ENCODE results near the gene JAKMIP2.
"Not testable (repeated sequence)": the region's sequence is repeated elsewhere in the genome, so short reads cannot be mapped to it uniquely, and the experiment has no call there.

The JAKMIP2 gene

DNA sequence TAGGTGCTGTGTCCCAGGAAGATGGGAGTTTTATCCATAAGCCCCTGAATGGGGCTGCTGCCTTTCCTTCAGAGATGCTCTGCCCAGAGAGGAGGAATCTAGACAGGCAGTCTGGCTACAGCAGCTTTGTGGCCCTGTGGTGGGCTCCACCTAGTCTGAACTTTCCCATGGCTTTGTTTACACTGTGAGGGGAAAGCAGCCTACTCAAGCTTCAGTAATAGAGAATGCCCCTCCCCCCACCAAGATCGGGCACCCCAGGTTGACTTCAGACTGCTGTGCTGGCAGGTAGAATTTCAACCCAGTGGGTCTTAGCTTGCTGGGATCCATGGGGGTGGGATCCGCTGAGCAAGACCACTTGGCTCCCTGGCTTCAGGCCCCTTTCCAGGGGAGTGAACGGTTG is 171.7 kb downstream of the JAKMIP2 start:
- DNase-seq (ENCODE audit: low read depth in 2 of 2), result no peak

DNA sequence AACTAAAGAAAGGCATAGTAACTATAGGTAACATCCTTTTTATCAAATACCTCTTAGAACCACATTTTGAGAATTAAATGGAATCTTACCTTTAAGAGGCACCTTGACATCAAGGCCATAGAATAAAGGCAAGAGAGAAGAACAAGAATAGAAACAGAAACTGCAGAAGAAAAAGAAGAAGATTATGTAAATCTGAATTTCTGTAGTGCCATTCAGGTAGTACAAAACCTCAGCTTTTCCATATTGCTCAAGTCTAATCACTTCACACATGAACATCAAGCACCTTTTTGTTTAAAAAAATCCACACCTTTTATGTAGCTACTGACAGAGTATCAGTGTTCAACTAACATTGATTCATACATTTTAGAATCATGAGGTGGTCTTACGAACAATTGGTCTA is 180.9 kb downstream of the JAKMIP2 start:
- DNase-seq (ENCODE audit: low read depth in 2 of 2), result no peak

DNA sequence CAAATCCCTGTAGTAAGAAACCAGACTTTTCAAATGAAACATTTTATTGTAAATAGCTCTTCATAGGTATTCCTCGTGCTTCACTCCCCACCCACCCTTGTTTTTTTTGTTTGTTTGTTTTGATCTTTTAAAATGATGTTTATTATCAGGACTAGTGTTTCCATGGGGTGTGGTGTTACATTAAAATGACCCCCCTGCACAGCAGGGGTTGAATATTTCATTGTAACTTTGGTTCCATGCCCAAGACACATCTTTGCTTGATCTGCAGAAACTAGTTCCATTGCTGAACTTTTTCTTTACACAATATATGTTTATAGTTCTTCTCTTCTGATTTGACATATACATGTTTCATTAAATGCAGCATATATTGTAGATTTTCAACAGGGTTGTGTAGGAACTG is 191.4 kb downstream of the JAKMIP2 start:
- DNase-seq (ENCODE audit: low read depth in 2 of 2), result no peak

DNA sequence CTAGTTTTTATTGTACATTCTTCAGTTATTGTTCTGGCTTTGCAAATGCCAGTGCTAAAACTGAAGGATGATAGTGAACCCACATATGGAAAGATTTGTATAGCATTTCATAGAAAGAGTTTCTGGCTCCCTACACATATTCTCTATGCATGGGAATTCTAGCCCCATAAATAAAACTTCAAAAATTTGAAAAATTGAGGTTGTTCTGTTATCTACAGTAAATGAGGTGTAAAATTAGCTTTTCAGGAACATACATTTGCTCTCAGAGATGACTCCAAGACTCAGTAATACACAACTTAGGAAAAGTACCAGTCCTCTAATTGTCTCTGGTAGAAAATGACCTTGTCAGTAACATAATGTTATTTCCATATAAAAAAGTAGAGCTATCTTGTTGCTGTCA is 192.4 kb downstream of the JAKMIP2 start:
- DNase-seq (ENCODE audit: low read depth in 2 of 2), result no peak

DNA sequence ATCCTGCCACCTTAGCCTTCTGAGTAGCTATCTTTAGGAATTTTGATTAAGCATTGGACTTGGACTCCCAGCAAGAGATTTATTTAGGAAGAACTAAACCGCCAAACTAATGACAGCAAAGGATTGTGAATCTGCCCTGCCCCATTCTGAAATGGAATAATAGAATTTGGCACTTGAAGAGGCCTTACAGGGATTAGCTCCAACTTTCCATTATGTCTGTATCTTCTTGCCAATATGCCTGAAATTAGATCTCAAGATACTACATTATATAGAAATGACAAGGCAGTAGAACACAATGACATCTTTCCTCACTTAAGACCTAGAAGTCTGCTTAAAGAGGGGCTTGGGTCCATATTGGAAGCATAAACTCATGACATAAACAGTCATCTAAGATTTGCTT is 195.7 kb downstream of the JAKMIP2 start:
- no peak for DNase-seq (ENCODE audit: low read depth in 2 of 2)

DNA sequence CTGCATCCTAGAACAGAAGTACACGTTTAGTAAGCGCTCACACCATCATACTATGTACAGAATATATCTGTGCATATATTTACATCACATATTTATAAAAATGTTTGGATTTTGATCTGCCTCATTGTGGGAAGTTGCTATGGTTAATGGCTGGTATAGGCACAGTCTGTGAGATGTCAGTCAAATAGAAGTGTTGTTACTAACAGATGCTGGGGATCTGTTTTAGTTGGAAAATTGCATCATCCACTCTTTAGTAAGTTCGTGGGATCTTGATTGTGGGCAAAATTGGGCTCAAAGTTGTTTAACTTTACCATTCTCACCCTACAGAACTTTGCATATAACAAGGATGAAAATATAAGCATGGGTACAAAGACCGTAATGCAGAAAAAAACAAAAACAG is 196.3 kb downstream of the JAKMIP2 start:
- no peak for DNase-seq (ENCODE audit: low read depth in 2 of 2)

DNA sequence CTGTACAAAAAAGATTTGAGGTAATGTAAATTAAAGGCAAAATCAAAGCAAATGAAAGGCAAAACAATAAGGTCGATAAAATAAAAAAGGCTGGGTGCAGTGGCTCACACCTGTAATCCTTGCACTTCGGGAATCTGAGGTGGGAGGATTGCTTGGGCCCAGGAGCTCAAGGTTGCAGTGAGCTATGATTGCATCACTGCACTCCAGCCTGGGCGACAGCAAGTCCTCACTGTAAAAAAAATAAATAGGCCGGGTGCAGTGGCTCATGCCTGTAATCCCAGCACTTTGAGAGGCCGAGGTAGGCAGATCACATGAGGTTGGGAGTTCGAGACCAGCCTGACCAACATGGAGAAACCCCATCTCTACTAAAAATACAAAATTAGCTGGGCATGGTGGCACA is 200.3 kb downstream of the JAKMIP2 start:
- not testable (repeated sequence) for DNase-seq (ENCODE audit: low read depth in 2 of 2)

DNA sequence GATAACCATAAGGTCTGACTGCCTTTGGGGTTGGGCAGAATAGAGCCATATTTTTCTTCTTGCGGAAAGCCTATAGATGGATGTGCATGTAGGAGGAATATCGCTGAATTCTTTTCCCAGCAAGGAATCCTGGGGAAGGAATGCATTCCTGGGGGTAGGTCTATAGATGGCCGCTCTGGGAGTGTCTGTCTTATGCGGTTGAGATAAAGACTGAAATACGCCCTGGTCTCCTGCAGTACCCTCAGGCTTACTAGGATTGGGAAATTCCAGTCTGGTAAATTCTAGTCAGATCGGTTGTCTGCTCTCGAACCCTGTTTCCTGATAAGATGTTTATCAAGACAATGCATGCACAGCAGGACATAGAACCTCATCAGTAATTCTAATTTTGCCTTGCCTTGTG is 202.1 kb downstream of the JAKMIP2 start:
- DNase-seq (ENCODE audit: low read depth in 2 of 2), result not testable (repeated sequence)

DNA sequence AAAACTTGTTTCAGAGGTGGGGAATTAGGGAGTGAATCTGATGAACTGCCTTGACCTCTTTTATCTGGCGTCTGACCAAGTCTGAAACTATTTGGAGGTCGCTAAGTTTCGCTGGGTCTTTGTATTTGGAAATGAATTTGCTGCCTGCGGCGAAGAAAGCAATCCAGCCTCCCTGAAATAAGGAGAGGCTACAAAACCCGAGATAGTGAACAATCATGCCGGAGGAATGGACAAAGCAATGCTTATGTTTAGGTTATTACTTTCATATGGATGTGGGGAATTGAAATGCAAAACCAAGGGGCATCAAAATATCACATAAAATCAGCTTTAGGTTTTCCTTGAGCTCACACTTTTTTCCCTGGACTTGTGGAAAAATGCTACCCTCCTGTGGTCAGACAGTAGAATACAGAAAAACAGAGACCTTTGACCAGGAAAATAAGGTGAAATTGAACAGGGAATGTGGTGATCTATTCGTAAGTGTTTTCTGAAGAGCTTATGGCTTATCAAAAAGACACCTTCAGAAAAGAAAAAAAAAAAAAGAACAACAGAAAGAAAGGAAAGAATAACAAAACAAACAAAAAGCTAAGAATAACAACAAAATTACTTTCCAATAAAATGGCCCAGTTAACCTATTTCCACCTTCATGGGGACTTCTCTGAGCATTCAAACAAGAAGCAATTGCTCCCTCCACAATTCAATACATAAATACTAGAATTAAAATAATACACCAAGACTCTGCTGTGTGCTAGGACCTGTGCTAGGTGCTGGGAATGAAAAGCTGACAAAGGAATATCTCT is 204.1 kb downstream of the JAKMIP2 start:
- DNase-seq (ENCODE audit: low read depth in 2 of 2), result no peak

DNA sequence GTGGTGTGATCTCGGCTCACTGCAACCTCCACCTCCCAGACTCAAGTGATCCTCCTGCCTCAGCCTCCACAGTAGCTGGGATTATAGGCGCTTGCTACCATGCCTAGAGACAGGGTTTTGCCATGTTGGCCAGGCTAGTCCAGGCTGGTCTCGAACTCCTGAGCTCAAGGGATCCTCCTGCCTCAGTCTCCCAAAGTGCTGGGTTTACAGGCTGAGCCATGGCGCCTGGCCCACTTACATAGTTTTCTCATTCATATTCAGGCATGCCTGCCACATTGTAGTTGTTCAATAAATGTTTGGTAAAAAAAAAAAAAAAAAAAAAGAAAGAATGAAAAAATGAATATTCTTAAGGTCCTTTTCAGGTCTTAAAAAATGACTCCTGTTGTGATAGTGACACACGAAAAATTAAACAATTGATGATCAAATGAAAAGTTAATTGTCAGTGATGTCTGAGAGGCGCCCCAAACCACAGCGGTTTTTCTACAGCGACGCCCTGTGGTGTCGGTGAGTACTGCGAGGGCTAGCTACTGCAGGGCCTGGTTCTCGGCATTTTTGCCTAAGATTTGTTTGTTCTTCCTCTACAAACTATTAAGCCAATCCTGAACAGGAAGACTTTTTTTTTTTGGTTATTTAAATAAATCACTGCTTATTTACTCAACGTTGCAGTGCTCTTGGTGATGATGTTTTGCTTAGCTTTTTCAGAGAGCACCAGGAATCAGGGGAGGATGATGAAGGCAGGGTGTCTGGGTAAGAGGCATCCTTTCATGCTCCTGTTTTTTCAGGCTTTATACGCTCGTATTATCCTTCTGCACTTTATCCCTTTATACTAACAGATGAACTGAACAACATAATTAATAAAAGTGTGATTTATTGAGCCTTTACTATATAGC is 205.6 kb downstream of the JAKMIP2 start:
- no peak for DNase-seq (ENCODE audit: low read depth in 2 of 2)

DNA sequence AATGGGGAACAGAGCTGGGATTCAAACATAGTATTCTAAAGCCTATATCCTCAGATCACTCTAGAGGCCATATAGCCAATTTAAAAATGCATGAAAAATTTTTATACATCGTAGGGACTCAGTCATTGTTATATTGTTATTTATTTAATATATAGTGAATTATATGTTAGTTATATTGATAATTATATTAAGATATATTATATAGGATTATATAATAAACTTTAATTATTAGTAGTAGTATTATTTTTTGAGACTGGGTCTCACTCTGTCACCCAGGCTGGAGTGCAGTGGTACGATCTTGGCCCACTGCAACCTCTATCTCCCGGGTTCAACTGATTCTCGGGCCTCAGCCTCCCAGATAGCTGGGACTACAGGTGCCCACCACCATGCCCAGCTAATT is 206.9 kb downstream of the JAKMIP2 start:
- DNase-seq (ENCODE audit: low read depth in 2 of 2), result no peak

DNA sequence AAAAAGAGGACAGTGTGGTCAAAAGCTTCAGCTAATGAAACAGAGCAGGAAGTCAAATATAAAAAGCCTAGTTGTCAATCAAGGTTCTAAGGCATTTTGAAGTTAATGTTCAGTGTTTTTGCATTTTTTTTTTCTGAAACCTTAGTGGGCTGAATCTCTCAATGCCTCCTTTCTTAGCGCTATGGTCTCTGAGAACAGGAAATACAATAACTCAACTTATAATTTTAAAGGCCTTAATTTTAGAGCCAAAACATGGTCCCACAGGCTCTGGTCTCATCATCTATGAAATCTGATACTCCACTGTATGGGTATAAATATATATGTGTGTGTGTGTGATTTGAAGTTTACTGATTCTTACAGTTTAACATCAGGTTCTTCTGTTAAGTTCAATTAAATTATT is 209.3 kb downstream of the JAKMIP2 start:
- DNase-seq (ENCODE audit: low read depth in 2 of 2), result no peak

DNA sequence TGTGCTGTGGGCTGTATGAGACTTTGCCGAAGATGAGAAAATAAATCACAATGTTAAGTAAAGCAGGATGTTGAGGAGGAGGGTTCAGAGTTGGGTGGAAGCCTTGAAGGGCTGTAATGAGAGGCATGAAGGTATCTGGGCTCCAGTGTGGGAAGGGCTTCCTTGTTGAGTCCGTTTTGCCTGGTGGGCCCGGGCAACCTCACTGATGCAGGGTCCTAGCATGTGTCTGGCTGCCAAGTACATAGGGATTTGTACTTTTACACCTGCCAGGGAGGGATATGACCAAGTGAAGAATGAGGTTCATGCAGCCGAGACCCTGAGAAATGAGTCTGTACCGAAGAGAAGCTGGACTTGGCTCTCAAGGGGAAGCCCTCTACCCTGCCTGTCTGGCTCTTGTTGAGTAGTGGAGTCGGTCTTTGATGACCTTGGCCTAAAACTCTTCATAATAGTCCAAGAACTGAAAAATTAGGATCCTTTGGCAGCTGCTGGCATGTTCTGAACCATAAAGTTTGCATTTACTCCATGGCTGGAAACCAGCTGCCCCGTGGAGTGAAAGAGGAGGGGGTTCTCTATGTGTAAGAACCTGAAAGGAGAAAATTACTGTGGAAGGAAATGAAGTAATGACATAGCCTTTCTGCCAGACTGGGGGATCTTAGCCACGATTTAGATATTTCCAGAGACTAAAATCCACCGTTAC is 213.7 kb downstream of the JAKMIP2 start:
- no peak for DNase-seq (ENCODE audit: low read depth in 2 of 2)

DNA sequence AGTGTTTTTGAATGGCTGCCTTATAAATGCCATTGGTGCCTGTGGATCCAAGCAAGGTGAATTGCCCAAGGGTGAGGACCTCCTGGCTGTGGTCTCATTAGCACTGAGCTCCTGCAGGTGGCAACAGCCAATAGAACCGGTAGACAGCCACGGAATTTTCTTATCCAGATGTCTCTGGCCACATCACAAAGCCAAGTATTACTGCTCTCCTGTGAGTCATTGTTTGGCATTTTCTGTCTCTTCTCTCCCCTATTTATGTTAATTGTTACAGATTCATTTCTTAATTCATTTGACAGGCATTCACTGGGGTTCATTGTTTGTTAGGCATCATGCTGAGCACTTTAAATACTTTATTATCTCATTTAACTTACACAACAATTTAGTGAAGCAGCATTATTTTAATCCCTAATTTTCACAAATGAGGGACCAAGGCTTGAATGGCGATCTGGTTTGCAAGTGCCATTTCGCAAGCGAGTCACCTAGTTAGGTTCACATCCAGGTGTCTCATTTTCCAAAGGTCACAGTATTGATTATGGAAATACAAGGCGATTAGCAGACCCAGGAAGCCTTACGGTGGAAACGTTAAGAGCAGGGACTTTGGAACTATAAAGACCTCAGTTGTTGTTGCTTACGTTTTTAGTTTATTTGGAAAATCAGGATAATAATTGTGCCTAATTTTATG is 214.5 kb downstream of the JAKMIP2 start:
- DNase-seq (ENCODE audit: low read depth in 2 of 2), result no peak

DNA sequence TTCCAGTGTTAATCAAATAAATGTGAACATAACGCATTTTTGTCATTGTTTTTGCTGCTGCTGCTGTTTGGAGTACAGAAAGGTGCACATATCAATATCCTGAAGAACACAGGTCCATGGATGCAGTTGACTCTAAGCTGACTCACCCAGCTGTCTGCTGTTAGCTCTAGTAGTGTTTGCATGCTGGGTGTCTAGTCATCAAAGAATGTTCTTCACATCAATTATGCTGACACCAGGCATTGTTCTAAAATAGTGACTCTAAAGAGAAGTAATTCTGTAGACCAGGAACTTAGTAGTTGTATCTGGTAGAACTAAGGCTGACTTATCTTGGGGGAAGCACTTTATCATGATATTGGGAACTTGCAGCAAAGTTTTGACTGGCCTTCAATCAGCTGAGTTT is 217.0 kb downstream of the JAKMIP2 start:
- no peak for DNase-seq (ENCODE audit: low read depth in 2 of 2)

DNA sequence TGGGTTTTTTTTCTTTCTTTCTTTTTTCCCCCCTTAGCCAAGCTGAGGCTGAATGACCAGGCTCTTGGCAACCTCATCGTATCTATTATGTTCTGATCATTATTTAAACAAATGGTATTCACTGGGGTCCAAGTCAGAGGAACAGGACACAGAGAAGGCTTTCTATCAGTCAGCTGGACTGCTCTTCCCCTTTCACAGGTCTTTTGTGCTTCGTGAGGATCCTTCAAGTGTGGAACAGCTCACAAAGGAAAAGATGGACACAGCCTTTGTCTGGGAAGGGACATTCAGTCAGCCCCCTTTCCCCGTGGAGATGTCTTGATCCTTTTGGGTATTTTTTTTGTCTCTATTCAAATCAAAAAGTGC is 218.4 kb downstream of the JAKMIP2 start:
- DNase-seq (ENCODE audit: low read depth in 2 of 2), result no peak

DNA sequence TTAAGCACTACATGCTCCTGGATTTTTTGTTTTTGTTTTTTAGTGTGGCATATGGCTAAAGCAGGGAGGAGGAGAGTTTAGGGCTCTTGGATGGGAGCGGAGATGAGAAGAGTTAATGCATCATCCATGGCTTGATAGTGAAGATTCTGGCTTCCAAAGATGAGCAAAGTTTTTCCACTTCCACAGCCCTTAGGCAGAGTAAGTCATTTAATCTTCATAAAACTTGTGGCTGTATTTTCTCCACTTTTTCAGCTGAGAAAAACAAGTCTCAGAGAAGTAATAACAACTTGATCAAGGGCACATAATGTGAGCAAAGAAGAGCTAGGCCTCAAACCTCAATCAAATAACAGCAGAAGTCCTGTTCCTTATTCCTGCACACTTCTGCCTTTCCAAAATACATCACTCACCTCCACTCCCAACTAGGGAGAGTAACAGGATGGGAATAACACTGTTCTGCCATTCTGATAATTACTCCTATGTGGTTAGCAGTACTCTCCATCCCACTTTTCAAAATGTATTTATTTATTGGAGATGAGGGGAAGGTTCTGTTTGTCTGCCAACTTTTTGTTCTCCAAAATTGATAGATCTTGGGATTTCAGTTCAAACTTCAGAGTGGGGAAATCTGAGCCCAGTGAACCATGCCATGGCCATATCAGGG is 218.9 kb downstream of the JAKMIP2 start:
- DNase-seq (ENCODE audit: low read depth in 2 of 2), result no peak

DNA sequence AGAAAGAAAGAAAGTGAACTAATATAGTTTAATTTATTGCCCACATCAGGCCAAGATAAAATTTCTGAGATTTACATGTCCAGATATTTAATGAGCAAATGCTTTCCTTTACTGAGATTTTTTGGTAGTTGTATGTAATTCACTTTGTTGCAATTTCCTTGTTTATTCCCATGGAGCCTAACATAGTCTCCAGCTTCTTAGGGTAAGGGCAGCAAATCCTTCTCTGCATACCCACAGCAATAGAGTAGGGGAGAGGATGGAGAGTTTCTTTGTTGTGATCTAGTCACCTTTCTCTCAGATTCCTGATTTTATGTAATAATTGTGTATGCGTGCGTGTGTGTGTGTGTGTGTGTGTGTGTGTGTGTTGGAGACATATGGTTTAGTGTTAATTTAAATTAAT is 221.1 kb downstream of the JAKMIP2 start:
- no peak for DNase-seq (ENCODE audit: low read depth in 2 of 2)

DNA sequence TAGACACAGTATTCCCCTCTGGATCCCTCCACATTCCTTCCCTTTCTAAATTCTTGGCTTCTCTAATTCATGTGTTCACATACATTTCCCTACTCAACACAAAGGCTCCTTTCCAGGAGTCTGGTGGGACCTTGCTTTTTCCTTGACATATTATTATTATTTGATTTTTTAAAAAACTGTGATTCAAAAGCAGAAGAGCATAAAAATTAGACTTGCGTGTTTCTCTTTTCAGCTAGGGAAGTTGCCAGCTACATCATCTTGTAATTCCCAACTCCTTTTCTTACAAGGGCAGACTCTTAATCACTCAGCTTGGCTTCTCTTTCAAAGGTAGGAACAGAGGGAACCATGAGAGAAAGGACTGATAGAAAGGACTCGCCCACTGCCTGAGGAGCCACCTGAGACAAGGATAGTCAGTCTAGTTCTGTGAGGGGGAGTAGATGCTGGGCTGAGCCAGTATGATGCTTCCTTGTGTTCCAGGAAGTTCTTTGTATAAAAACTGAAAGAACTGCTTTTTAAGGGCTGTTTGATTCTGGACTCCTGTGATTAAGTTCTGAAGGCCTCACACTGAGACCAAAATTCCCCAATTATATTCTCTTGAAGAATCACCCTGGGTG is 221.7 kb downstream of the JAKMIP2 start:
- DNase-seq (ENCODE audit: low read depth in 2 of 2), result no peak

DNA sequence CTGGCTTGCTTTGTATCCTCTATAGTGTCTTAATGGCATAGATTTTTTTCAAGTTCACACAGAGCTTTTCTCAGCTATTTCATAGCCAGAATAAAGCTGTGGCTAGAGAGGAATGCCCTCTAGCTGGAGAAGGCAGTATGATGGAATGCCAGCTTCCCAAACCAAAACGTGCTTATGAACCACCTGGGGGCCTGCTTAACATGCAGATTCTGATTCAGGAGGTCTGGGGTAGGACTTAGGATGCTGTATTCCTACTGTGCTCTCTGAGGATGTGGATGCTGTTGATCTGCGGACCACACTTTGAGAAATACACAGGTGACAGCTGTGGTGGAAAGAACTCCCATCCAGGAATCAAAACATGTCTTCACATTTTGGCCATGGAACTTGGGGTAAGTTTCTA is 222.8 kb downstream of the JAKMIP2 start:
- no peak for DNase-seq (ENCODE audit: low read depth in 2 of 2)

DNA sequence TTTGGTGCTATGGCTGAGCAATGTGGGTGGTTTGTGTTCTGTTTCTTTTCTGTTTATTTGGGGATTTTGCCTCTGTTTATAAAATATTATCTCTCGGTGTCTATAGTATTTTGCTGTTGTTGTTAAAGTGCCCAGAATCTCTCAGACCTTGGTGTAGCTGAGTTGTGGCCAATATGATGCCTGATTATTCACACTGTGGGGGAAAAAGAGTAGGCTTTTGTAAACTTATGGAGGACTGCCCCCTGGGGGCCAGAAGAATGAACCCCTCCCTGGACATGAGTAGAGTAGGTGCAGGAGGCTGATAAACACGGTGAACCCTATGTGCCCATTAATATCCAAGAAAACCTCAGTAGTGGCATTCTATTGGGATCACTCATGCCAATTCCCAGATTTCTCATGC is 223.7 kb downstream of the JAKMIP2 start:
- no peak for DNase-seq (ENCODE audit: low read depth in 2 of 2)
